DND-41 (cell line): ENCODE results near the gene GRIK4.

Experiments
- CTCF ChIP-seq: IDR thresholded peaks from 2 replicates; pipeline ENCODE4 v1.5.1; 2012; ENCODE audit warnings: borderline replicate concordance, low read length, moderate library complexity, mild to moderate bottlenecking; ENCODE audit not compliant: poor library complexity, severe bottlenecking; ENCODE audit errors: extremely low read depth
- EZH2 ChIP-seq: IDR thresholded peaks from 3 replicates; pipeline ENCODE4 v1.6.1; 2012; ENCODE audit warnings: borderline replicate concordance, low read depth, mild to moderate bottlenecking, moderate library complexity, low read length, inconsistent platforms; ENCODE audit not compliant: severe bottlenecking

GRCh38 chr11:120974466-120974865 lies 462.9 kb downstream of the GRIK4 start:
- TF ChIP-seq CTCF (no peak), EZH2 (no peak)
